ENCODE data around the gene CD22. TPM values are rescaled to one million over a fixed set of nuclear protein-coding genes. Genes with fewer than 3 reads are reported as not detected.
"Not testable (repeated sequence)": the region's sequence is repeated elsewhere in the genome, so short reads cannot be mapped to it uniquely, and the experiment has no call there.

Gene CD22
- total and polyA plus RNA-seq, 2 donors (not counting 1 experiment from before 2014, with no cell fraction given), result 0.15 to 1.2 TPM

DNA sequence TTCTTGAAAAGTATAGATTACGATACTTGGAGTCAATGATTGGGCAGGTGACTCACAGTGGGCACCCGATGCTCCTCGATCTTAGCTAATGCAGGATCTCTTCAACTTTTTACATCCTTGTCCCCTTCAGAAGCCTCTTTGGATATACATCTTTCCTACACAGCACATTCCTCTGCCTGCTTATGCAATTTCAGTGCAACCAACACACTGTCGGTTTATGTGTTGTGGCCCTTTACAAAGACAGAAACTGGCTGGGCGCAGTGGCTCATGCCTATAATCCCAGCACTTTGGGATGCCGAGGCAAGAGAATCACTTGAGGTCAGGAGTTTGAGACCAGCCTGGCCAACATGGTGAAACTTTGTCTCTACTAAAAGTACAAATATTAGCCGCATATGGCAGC, 44.5 kb downstream of the CD22 start:
- Histone ChIP-seq H3K27ac (ENCODE audit: insufficient read depth, low read length) (no peak overlapping the region), H3K36me3 (ENCODE audit: control insufficient read depth, insufficient read depth, low read length) (no peaks in the 10 kb centered on the region), H3K9me3 (ENCODE audit: control insufficient read depth, insufficient read depth, low read depth, low read length) (no peaks in the 10 kb centered on the region)

GRCh38 chr19:35374031-35374430, 45.0 kb downstream of the CD22 start:
- H3K4me1 ChIP-seq (ENCODE audit: control insufficient read depth, extremely low read depth, insufficient read depth, low read length); H3K79me2 ChIP-seq (ENCODE audit: control insufficient read depth, insufficient read depth, low read length); H3K36me3 ChIP-seq (ENCODE audit: control insufficient read depth, insufficient read depth, low read length); H3K9ac ChIP-seq (ENCODE audit: insufficient read depth, low read length); H3K27ac ChIP-seq (ENCODE audit: insufficient read depth, low read length); H3K4me2 ChIP-seq (ENCODE audit: extremely low read depth, insufficient read depth, low read length); H4K20me1 ChIP-seq (ENCODE audit: control insufficient read depth, extremely low read depth, insufficient read depth, low read length); DNase-seq (ENCODE audit: low read depth in 2 of 2); H2AFZ ChIP-seq (ENCODE audit: low read length); H3K27me3 ChIP-seq (ENCODE audit: control insufficient read depth, insufficient read depth, low read length); H3K4me3 ChIP-seq (replicated peaks in 1 of 4; ENCODE audit: control extremely low read depth in 1 of 4, insufficient read depth in 1 of 4, low read depth in 3 of 4, low read length in 4 of 4); H3K9me3 ChIP-seq (ENCODE audit: control insufficient read depth, insufficient read depth, low read depth, low read length): not testable (repeated sequence)

More for the DNA sequence above, 44.5 kb downstream of the CD22 start:
- no peaks in the 10 kb centered on the region for H4K20me1 ChIP-seq (ENCODE audit: control insufficient read depth, extremely low read depth, insufficient read depth, low read length)
- H3K4me1 ChIP-seq (ENCODE audit: control insufficient read depth, extremely low read depth, insufficient read depth, low read length), result no peaks in the 10 kb centered on the region
- H3K79me2 ChIP-seq (ENCODE audit: control insufficient read depth, insufficient read depth, low read length), result no peaks in the 10 kb centered on the region
- no peak for TF ChIP-seq EZH2 (IDR thresholded peaks at IDR 0.05; ENCODE audit: low read length, missing control alignments)
- TF ChIP-seq, protein P1, sequence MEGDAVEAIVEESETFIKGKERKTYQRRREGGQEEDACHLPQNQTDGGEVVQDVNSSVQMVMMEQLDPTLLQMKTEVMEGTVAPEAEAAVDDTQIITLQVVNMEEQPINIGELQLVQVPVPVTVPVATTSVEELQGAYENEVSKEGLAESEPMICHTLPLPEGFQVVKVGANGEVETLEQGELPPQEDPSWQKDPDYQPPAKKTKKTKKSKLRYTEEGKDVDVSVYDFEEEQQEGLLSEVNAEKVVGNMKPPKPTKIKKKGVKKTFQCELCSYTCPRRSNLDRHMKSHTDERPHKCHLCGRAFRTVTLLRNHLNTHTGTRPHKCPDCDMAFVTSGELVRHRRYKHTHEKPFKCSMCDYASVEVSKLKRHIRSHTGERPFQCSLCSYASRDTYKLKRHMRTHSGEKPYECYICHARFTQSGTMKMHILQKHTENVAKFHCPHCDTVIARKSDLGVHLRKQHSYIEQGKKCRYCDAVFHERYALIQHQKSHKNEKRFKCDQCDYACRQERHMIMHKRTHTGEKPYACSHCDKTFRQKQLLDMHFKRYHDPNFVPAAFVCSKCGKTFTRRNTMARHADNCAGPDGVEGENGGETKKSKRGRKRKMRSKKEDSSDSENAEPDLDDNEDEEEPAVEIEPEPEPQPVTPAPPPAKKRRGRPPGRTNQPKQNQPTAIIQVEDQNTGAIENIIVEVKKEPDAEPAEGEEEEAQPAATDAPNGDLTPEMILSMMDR (conservative IDR thresholded peaks at IDR 0.05 in 1 of 2, IDR thresholded peaks at IDR 0.05 in 1 of 2; ENCODE audit: low read depth in 1 of 2, low read length in 2 of 2), result no peak
- no peak overlapping the region for H3K4me2 ChIP-seq (ENCODE audit: extremely low read depth, insufficient read depth, low read length)
- no peak overlapping the region for H3K9ac ChIP-seq (ENCODE audit: insufficient read depth, low read length)
- no peak overlapping the region for H2AFZ ChIP-seq (ENCODE audit: low read length)
- no peaks in the 10 kb centered on the region for H3K27me3 ChIP-seq (ENCODE audit: control insufficient read depth, insufficient read depth, low read length)
- DNase-seq (ENCODE audit: low read depth in 2 of 2), result no peak
- no peak overlapping the region for H3K4me3 ChIP-seq (replicated peaks in 1 of 4; ENCODE audit: control extremely low read depth in 1 of 4, insufficient read depth in 1 of 4, low read depth in 3 of 4, low read length in 4 of 4)

- no peak overlapping the region for H3K4me2 ChIP-seq (ENCODE audit: extremely low read depth, insufficient read depth, low read length)
- no peaks in the 10 kb centered on the region for H3K4me1 ChIP-seq (ENCODE audit: control insufficient read depth, extremely low read depth, insufficient read depth, low read length)
- H3K79me2 ChIP-seq (ENCODE audit: control insufficient read depth, insufficient read depth, low read length), result no peaks in the 10 kb centered on the region
- no peak overlapping the region for H2AFZ ChIP-seq (ENCODE audit: low read length)
- H3K4me3 ChIP-seq (replicated peaks in 1 of 4; ENCODE audit: control extremely low read depth in 1 of 4, insufficient read depth in 1 of 4, low read depth in 3 of 4, low read length in 4 of 4), result no peak overlapping the region
- H3K36me3 ChIP-seq (ENCODE audit: control insufficient read depth, insufficient read depth, low read length), result no peaks in the 10 kb centered on the region
- no peaks in the 10 kb centered on the region for H3K27me3 ChIP-seq (ENCODE audit: control insufficient read depth, insufficient read depth, low read length)
- no peak overlapping the region for H3K27ac ChIP-seq (ENCODE audit: insufficient read depth, low read length)
- no peak overlapping the region for H3K9ac ChIP-seq (ENCODE audit: insufficient read depth, low read length)
- no peaks in the 10 kb centered on the region for H4K20me1 ChIP-seq (ENCODE audit: control insufficient read depth, extremely low read depth, insufficient read depth, low read length)
- DNase-seq (ENCODE audit: low read depth in 2 of 2), result no peak
- TF ChIP-seq, protein P1 (conservative IDR thresholded peaks at IDR 0.05 in 1 of 2, IDR thresholded peaks at IDR 0.05 in 1 of 2; ENCODE audit: low read depth in 1 of 2, low read length in 2 of 2), result no peak
- TF ChIP-seq EZH2 (IDR thresholded peaks at IDR 0.05; ENCODE audit: low read length, missing control alignments), result no peak
- H3K9me3 ChIP-seq (ENCODE audit: control insufficient read depth, insufficient read depth, low read depth, low read length), result no peaks in the 10 kb centered on the region
These were observed 46.7 kb downstream of the CD22 start for GRCh38 chr19:35375505-35376307.

All from fibroblast of lung (primary cell).